HEK293 (cell line): ENCODE results near the gene ARHGAP5.

Source experiments
- ATF2 ChIP-seq: fragments of 450-650 bp; formaldehyde crosslinking; IDR thresholded peaks from 2 replicates; pipeline ENCODE4 v1.5.1; 2016; ENCODE audit warnings: missing biosample characterization, missing genetic modification characterization, low read depth
- CTCF ChIP-seq: fragments of 450-650 bp; formaldehyde crosslinking; IDR thresholded peaks from 2 replicates; pipeline ENCODE4 v1.5.1; 2016; ENCODE audit warnings: missing biosample characterization, missing genetic modification characterization
- REPIN1 ChIP-seq: fragments of 450-650 bp; formaldehyde crosslinking; IDR thresholded peaks from 2 replicates; pipeline ENCODE4 v1.5.1; 2017; ENCODE audit warnings: missing biosample characterization, missing genetic modification characterization, low read depth
- REST ChIP-seq: fragments of 450-650 bp; formaldehyde crosslinking; IDR thresholded peaks from 2 replicates; pipeline ENCODE4 v1.5.1; 2016; ENCODE audit warnings: missing biosample characterization, missing genetic modification characterization
- TCF7L2 ChIP-seq: IDR thresholded peaks from 2 replicates; pipeline ENCODE4 v1.6.1; 2011; ENCODE audit warnings: low read depth, mild to moderate bottlenecking, inconsistent platforms, low read length, moderate library complexity, borderline replicate concordance
- ZNF112 ChIP-seq: fragments of 450-650 bp; formaldehyde crosslinking; IDR thresholded peaks from 2 replicates; pipeline ENCODE4 v1.5.0; 2017; ENCODE audit warnings: missing biosample characterization, missing genetic modification characterization
- ZNF140 ChIP-seq: fragments of 450-650 bp; formaldehyde crosslinking; IDR thresholded peaks from 2 replicates; pipeline ENCODE4 v1.5.1; 2016; ENCODE audit warnings: missing biosample characterization, missing genetic modification characterization
- ZNF266 ChIP-seq: fragments of 450-650 bp; formaldehyde crosslinking; IDR thresholded peaks from 2 replicates; pipeline ENCODE4 v1.5.1; 2016; ENCODE audit warnings: missing biosample characterization, missing genetic modification characterization, low read depth
- ZNF274 ChIP-seq, 2 experiments: fragments of 200-500 bp in 1 of 2; fragments of 450-650 bp in 1 of 2; sonication (Bioruptor generic) in 1 of 2; formaldehyde crosslinking in 1 of 2; IDR thresholded peaks; 2 replicates each; pipeline versions ENCODE4 v1.5.1 to v1.6.1; 2014 to 2016; ENCODE audit warnings: borderline replicate concordance in 1 of 2, inconsistent platforms in 1 of 2, low read length in 1 of 2, missing biosample characterization in 1 of 2, missing genetic modification characterization in 1 of 2

- no peak for TF ChIP-seq REPIN1 (tag by site-specific recombination)
- no peak for TF ChIP-seq REST (tag by site-specific recombination)
- TF ChIP-seq ATF2 = no peak
- TF ChIP-seq CTCF (tag by site-specific recombination) = no peak
- TF ChIP-seq ZNF140 (tag by site-specific recombination) = no peak
- no peak for TF ChIP-seq ZNF266 (tag by site-specific recombination)
- no peak for TF ChIP-seq TCF7L2
- TF ChIP-seq ZNF274 (IDR thresholded peaks at IDR 0.05; ENCODE audit: low read length) = no peak
- TF ChIP-seq ZNF274 (tag by site-specific recombination; IDR thresholded peaks at IDR 0.05; ENCODE audit: borderline replicate concordance) = no peak
- TF ChIP-seq ZNF112 (tag by site-specific recombination) = no peak
Measured at GRCh38 chr14:32083315-32083624, 6.2 kb downstream of the ARHGAP5 start.
